Erythroblast (primary cell): Measurements from ENCODE around the gene LRRFIP2.
"Not testable (repeated sequence)": the region's sequence is repeated elsewhere in the genome, so short reads cannot be mapped to it uniquely, and the experiment has no call there.

Experiments used
- DNase-seq, 2 experiments: peaks; one replicate each; lab custom pipeline; 2025; lab: John Stamatoyannopoulos, UW
- GATA1 ChIP-seq: IDR thresholded peaks from 2 replicates; pipeline ENCODE4 v1.6.1; 2011; ENCODE audit warnings: low read depth, mild to moderate bottlenecking, control low read depth, low read length, moderate library complexity
- POLR2A ChIP-seq: IDR thresholded peaks from 2 replicates; pipeline ENCODE4 v1.6.1; 2011; ENCODE audit warnings: mild to moderate bottlenecking, low read length

The LRRFIP2 gene

GRCh38 chr3:37174532-37175126 lies at the start of gene LRRFIP2:
LRRFIP2 (minus strand) TSS chr3:37174582; CDS start chr3:37148983, 25,599 bp downstream.
- peak; percentile 52 to 63 for DNase-seq
- no peak for TF ChIP-seq POLR2A
- TF ChIP-seq GATA1, result no peak

GRCh38 chr3:37223576-37223975 lies 49.2 kb upstream of the LRRFIP2 start:
- no peak for DNase-seq
- TF ChIP-seq POLR2A (no peak), GATA1 (no peak)

- no peak for TF ChIP-seq GATA1
- TF ChIP-seq POLR2A, result no peak
- DNase-seq, result no peak
These were observed 48.8 kb upstream of the LRRFIP2 start for GRCh38 chr3:37223141-37223558.

- DNase-seq, result not testable (repeated sequence)
These were observed 48.2 kb upstream of the LRRFIP2 start for GRCh38 chr3:37222542-37222941.

- TF ChIP-seq GATA1, result no peak
- no peak for TF ChIP-seq POLR2A
- DNase-seq, result no peak
These were observed 47.0 kb upstream of the LRRFIP2 start for GRCh38 chr3:37221407-37221806.

GRCh38 chr3:37219266-37219665 lies 44.9 kb upstream of the LRRFIP2 start:
- TF ChIP-seq GATA1 (no peak), POLR2A (no peak)
- DNase-seq, result no peak

- DNase-seq, result no peak
These were observed 43.8 kb upstream of the LRRFIP2 start for GRCh38 chr3:37218206-37218605.

GRCh38 chr3:37217098-37217849 lies 42.9 kb upstream of the LRRFIP2 start:
- DNase-seq, result peak in 1 of 2 experiments; percentile 18
- TF ChIP-seq GATA1 (no peak), POLR2A (no peak)

More at GRCh38 chr3:37218206-37218605, 43.8 kb upstream of the LRRFIP2 start:
- TF ChIP-seq GATA1 (no peak), POLR2A (no peak)

- DNase-seq, result no peak
- TF ChIP-seq GATA1 (no peak), POLR2A (no peak)
These were observed 42.3 kb upstream of the LRRFIP2 start for GRCh38 chr3:37216597-37217097.

- DNase-seq, result no peak
- no peak for TF ChIP-seq POLR2A
These were observed 39.7 kb upstream of the LRRFIP2 start for GRCh38 chr3:37214076-37214475.

GRCh38 chr3:37210230-37210629 lies 35.8 kb upstream of the LRRFIP2 start:
- TF ChIP-seq POLR2A (no peak), GATA1 (no peak)
- no peak for DNase-seq

- not testable (repeated sequence) for DNase-seq
These were observed 34.2 kb upstream of the LRRFIP2 start for GRCh38 chr3:37208576-37208975.

- DNase-seq, result not testable (repeated sequence)
These were observed 33.6 kb upstream of the LRRFIP2 start for GRCh38 chr3:37208008-37208407.

GRCh38 chr3:37206041-37206440 lies 31.7 kb upstream of the LRRFIP2 start:
- not testable (repeated sequence) for DNase-seq

GRCh38 chr3:37204314-37204713 lies 29.9 kb upstream of the LRRFIP2 start:
- no peak for DNase-seq
- TF ChIP-seq POLR2A, result no peak
- TF ChIP-seq GATA1, result no peak
